GM21526 (cell line): ENCODE results near the gene NME5.

ENCODE experiments used
- ATAC-seq: cut with Tn5 transposase; IDR thresholded peaks from one replicate; pipeline ENCODE4 v1.9.1; 2021; ENCODE audit warnings: moderate library complexity; ENCODE audit not compliant: unreplicated experiment, low FRiP score

Gene NME5

DNA sequence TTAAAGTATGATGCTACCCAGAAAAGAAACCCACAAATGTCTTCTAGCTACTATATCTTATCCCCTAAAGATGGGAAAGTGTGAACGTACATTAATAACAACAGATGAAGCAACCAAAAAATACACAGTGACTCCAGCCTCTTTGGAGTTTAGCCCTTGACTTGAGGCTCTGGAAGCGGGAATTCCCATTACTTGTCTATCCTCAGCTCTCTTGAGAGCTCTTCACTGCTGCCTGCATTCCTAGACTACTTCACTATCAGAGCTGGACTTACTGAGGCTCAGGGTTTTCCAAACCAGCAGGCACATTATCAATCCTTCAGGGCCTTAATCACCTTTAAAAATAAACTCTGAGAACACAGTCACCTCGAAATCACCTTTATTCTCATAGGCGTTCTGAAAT, 1.0 kb upstream of the NME5 start:
- no peak for ATAC-seq

DNA sequence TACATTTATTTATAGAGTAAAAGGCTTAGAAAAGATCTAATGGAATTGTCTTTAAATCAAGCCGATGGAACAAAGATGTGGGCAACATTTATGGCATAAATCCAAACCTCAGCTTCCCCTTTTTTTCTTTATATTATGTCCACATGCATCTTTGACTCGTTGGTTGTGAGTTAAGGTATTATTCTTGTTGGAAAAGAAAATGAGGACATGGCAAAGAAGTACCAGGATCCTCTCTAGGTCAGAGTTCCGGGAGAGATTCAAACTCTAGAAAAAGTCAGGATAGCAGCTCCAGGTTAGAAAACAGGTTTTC, 508 bp upstream of the NME5 start:
- ATAC-seq: no peak

DNA sequence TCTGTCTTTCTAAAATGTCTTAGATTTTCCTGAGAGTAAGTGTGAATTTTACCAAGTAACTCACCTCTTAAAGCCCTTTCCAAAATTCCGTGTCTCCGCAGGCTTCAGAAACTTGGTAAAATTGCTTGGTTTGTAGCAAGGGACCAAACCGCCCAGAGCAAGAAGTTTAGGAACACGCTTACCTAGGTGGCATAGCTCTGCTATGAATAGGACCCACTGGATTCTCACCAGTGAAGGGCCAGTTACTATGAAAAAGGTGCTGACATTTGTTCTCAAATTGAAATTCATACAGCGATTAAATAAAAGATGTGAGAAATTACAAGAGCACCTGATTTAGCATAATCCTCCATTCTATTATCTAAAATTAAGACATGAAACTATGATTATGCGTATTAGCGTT, 6.7 kb downstream of the NME5 start:
- ATAC-seq: no peak

DNA sequence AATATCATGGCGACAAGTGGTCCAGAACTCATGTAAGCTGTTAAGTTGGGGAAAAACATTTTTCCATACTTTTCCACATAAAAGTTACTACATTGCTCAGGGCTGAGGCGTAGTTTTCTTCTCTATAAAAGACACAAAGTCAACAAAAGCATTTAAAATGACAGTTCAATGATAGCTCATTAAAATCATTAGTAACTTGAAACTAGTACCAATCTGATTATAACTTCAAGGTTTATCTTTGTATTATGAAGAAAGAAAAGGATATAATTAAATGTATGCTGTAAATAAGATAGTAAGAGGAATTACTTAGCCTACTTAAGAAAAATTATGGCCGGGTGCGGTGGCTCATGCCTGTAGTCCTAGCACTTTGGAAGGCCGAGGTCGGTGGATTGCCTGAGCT, 9.9 kb downstream of the NME5 start:
- no peak for ATAC-seq

DNA sequence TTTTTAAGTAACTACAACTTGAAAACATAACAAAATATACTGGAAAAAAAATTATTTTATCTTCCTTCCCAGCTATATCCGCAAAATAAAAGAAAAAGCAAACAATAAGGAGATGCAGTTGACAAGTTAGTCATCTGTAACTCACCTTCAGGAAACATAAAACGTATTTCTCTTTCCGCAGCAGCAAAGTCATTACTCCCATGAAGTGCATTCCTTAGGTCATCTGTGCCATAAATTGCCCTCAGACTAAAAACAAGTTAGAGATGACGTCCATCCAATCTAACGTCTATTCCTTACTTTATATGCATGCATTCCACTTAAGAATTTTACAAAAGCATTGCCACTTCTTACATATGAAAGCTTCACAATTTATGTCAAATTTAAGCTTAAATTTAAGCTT, 10.9 kb downstream of the NME5 start:
- no peak for ATAC-seq

DNA sequence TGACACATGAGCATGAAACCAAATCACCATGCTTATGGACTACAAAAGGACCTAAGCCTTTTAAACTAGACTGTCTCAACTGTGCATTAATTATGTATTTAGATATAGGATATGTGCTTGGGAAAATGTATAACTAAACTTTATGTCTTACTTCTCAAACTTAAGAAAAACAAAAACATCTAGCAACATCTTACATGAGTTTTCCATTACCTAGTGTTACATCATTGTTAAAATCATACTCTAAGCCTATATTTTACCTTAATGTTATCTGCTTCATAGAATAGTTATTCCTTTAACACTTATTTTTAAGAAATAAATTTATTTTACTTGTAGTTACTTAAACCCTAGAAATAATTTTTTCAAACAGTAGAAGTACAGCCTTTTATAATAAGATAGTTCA, 24.0 kb downstream of the NME5 start:
- no peak for ATAC-seq

DNA sequence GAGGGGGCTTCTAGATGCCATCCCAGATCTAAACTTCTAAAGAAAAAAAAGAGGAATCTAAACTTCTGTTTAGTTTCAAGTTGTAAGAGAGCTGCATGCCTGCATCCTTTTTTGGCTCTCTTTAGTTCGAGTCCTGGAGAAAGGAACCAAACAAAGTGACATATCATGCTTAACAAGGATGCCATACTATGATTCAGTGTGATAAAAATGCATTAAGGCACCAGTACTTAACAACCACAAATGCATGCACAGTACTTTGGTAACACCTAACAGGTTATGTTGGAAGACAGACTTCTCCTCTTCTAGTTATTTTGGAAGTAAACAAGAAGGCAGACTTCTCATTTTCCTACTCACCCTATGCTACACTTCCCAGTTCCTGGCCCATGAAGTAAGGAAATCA, 27.3 kb downstream of the NME5 start:
- no peak for ATAC-seq

DNA sequence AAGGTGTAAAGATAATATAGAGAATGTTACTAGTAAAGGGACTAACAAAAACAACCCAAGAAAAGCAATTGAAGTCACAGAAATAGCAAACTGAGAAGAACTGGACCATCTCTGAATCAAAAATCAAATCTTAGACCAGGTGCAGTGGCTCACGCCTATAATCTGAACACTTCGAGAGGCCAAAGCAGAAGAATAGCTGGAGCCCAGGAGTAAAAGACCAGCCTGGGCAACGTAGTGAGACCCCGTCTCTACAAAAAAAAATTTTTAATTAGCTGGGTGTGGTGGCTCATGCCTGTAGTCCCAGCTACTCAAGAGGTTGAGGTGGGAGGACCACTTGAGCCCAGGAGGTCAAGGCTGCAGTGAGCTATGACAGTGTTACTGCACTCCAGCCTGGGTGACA, 28.0 kb downstream of the NME5 start:
- ATAC-seq: no peak

DNA sequence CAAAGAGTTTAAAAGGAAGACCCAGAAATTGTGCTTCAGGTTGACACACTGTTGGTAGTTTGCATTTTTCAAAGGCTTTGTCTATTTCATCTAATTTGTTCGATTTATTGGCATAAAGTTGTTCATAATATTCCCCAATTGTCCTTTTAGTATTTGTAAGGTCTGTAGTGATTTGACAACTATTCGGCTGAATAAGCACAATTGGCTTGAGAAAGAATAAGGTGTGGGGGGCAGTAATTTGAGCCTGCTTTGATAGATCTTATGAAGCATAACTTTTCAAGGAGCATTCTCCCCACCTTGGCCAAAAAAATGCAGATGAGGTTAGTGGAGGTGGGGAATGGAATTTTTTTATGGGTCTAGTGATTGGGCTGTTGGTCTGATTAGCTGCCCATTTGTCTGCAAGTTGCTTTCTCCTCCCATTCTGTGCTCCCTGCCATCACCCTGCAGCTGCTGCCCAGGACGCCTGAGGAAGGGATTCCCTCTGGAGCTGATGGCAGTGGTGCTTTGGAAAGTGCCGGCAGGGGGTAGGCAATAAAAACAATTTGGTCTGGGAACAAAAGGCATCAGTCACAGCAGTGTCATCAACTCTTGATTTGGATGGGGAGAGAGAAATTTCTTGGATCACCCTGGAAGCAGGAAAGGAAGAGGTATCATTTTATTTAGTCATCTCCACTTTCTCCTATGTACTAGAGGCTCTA, 28.8 kb downstream of the NME5 start:
- ATAC-seq: no peak

DNA sequence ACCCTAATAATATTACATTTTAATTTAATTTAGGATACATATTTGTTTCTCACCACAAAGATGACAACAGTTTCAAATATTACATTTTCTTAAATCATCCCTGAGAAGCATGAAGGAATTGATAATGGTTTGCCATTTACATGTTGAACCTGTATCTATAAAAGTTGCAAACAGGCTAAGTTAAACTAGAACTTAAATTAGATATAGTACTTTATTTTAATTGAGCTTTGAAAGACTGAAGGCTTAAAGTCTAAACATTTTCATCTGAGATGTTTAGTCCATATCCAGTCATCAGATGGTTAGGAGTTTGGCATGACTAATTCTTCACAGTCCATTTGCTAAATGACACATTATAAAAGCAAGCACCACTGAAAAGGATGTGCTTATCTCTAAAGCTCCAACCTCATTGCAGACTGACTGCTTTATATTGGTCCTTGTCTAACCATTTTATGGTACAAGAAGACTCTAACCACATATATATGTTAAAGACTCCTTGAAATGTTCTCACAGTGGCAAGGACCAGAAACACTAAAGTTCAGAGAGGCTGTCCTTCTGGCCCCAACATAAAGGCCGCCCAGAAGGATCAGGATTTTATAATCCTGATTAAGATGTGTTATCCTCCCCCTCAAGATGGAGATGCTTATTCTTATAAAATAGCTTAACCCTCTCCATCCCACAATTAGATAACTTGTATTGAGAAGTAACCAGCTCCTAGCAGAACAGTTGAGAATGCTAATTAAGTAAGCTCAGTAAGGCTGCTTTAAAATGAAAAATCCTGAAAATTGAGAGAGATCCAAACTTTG, 29.6 kb downstream of the NME5 start:
- ATAC-seq: no peak

DNA sequence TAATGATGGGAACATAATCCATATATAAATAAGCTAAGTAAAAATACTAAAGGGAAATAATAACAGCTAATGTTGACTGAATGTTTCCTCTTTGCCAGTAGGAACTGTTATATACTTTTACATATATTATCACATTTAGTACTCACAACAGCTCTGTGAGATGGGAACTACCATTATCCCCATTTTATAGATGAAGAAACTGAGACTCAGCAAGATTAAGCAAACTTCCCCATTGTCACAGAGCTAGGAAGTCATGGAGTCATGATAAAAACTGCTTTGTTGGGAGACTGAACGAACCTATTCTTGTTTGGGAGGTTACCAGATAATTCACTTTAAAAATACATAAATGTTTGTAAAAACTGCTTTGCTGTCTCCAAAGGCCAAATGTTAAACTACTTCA, 32.0 kb downstream of the NME5 start:
- ATAC-seq: no peak

DNA sequence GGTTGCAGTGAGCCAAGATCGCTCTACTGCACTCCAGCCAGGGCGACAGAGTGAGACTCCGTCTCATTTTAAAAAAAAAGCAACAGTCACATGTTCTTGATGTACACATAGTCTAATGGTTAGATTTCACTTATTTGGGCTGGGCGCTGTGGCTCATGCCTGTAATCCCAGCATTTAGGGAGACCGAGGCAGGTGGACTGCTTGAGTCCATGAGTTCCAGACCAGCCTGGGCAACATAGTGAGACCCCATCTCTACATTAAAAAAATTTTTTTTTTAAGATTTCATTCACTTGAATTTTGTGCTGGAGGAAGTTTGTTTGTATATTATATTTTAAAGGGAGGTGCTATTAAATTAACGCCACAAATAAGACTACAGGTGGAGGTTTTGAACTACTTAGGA, 33.5 kb downstream of the NME5 start:
- no peak for ATAC-seq

DNA sequence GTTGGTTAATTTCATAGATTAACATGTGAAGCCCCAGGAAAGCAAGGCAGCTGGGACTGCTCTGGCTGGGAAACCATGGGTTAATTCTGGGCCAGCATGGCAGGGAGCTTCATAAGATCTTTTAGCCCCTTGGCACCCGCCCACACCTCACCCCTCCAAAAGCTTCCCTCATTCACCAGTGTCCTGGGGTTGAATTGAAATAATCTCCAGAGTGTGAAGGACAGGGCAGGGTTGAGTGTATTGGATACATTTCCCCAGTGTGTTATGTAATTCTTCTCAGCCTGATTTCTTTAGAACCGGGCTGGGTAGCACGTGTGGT, 36.0 kb downstream of the NME5 start:
- no peak for ATAC-seq

DNA sequence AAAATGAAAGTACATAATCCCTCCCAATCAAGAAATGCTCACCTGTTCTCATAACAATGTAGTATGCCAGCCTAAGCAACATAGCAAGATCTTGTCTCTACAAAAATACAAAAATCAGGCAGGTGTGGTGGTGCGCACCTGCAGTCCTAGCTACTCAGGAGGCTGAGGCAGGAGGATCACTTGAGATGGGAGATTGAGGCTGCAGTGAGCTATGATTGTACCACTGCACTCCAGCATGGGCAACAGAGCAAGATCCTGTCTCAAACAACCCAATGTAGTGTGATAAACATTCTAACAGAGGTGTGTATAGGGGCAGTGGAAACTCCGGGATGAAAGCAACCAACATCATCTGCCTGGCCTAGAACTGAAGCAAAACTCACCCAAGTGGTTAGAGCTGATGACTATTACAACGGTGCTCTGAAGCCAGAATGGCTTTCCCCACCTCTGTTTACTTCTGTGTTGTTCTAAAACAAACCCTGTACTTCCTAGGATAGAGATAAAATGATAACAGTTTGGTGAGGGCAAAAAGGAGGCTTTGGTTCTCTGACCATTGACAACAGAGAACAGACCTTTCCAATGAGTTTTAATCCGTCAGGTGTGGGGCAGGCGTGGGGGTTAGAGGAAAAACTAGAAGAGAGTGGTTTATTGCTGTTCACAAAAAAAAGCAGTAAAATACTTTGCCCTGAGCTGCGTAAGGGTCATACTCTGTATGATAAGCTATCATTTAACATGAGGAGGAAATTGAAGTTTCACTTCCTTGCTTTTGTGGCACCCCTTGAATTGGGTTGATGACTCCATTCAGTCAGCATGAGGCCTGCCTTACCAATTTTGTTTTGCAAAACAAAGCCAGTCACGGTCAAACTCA, 36.5 kb downstream of the NME5 start:
- peak; percentile 74 for ATAC-seq

DNA sequence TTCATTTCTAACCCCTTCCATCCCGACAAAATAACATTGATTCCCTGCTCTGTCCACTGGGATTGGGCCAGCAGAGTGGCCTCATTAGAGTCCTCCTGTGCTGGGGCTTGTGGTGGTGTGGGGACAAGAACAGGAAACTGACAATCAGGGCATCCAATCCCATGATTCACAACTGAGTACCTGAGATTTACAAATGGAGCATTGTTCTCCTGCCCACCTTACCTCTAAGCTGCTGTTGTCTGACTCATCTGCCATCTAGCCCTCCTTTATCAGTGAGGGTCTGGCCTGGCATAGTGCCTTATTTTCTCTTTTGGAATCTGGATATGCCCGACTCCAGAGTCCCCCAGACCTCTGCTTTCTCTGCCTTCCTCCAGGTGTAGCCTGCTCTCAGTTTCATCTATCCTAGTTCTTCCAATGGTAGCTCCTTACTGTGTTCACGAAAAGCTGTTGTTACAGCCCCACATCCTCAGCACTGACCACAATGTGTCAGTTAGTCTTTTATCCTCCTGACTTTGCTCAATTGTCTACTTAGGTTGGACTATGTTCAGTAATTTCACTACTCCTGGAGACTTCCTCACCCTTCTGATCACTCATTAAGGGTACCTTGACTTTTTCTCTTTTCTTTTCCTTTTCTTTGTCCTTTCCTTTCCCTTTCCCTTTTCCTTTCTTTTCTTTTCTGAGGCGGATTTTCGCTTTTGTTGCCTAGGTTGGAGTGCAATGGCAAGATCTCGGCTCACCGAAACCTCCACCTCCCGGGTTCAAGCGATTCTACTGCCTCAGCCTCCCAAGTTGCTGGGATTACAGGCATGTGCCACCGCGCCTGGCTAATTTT, 42.0 kb downstream of the NME5 start:
- no peak for ATAC-seq

DNA sequence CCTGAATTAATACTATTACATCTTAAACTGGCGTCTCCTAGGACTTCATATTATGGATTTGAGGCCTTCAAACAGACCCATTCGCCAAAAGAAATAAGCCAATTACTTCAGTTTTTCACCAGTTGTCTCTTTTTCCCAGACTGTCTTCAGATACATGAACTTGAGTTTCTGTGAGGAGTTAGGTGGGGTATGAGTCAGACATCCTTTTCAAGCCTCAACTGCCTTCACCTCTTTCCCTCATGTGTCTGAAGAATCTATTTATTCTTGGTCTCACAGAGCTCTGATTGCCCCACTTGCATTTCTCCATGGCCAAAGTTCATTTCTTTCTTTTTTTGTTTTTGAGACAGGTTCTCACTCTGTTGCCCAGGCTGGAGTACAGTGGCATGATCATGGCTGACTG, 42.9 kb downstream of the NME5 start:
- no peak for ATAC-seq

DNA sequence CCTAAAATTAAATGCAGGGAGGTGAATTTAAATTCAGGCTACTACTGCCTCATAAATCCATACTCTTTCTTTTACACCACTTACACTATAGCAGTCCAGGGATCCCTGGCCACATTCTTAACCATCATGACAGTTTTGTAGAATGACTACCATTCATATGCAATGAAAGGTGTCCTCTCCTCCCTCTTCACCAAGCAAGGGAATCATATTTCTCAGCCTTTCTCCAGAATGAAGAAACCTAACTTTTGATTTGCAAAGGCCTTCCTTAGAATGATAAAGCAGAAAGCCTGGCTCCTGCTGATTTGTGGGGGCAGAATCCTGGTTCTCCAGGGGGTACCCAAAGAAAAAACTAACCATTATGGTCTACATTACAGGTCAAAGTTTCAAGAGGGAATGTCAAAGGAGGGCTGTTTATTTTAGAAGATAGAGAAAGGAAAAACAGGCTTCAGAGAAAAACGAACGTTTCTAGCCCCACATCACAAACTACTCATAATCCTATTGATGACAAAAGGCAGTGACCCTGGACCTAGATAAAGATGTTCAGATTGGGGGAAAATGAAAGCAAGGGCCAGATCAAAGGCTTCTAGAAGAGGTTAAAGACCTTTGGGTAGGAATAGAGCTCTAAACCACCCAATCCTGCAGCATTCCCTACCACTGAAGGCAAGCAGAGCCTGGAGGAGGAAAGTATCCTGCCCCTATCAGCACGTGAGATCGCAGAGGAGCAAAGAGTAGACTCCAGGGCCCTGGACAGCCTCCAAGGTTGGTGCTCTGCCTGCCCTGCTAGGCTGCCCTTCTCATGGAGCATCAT, 43.9 kb downstream of the NME5 start:
- no peak for ATAC-seq

DNA sequence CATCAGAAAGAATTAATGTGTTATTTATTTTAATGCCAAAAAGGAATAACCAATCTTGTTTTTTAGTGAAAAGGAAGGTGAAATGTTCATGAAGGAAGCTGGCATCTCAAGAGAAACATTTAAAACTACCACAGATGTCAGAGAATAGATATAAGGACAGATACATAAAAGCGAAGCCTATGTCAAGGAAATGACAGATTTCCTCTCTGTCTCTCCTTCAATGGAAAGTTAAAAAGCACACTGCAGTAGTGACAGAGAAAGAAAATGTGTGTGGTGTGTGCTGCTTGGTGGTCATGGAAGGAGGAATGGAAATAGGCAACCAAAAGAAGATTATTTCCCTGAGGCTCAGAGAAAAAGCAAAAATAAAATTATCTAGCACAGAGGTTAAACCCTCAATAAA, 46.2 kb downstream of the NME5 start:
- ATAC-seq: no peak

DNA sequence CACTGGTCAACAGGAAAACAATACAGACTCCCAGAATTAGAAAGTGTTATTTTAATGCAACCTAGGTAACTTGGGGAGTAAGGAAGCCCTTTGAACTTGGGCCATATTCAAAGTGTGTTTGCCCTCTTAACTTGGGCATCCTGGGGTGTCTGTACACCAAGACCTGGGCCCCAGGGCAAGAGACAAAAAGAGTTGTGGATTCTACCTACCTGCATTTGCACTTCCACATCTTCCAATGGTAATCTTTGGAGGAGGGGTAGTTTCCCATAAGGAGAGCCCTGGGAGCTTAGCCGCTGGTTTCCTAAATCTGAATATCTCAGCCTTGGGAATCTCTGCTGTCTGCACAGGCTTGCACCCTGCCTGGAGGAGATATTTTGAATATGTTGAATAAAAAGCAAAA, 46.9 kb downstream of the NME5 start:
- no peak for ATAC-seq

DNA sequence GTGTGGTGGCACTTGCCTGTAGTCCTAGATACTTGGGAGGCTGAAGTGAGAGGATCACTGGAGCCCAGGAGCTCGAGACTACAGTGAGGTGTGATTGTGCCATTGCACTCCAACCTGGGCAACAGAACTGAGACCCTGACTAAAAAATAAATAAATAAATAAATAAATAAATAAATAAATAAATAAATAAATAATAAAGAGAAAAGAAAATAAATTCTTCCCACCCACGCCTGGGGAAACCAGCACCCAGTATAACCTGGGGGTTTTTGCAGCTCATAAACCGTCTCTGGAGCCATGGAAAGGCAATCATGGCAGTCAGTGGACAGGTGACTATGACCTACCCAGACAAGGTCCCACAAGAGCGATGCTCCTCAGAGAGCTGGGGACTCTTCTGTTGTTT, 47.5 kb downstream of the NME5 start:
- ATAC-seq: no peak
